Hepatocyte (in vitro differentiated cells): Measurements from ENCODE around the gene TMEM131L. TPM values are rescaled to one million over a fixed set of nuclear protein-coding genes. Genes with fewer than 3 reads are reported as not detected.

Experiments used
- DNase-seq: peaks from one replicate; pipeline ENCODE4 v3.0.0-alpha.2; 2016; ENCODE audit warnings: low spot score
- H2AFZ ChIP-seq: fragments of 200-600 bp; sonication (generic); 2 replicates; pipeline ENCODE4 v1.6.0; 2016; ENCODE audit warnings: antibody characterized with exemption, mild to moderate bottlenecking
- H3K27ac ChIP-seq: fragments of 200-600 bp; sonication (generic); 2 replicates; pipeline ENCODE4 v1.5.1; 2016; ENCODE audit warnings: mild to moderate bottlenecking
- H3K27me3 ChIP-seq: fragments of 200-600 bp; sonication (generic); 2 replicates; pipeline ENCODE4 v1.6.1; 2016
- H3K36me3 ChIP-seq: fragments of 200-600 bp; sonication (generic); replicated peaks from 2 replicates; pipeline ENCODE4 v1.5.1; 2016; ENCODE audit warnings: low read depth; ENCODE audit not compliant: insufficient read depth
- H3K4me1 ChIP-seq: fragments of 200-600 bp; sonication (generic); 2 replicates; pipeline ENCODE4 v1.5.1; 2016; ENCODE audit warnings: mild to moderate bottlenecking, moderate library complexity; ENCODE audit not compliant: insufficient read depth
- H3K4me2 ChIP-seq: fragments of 200-600 bp; sonication (generic); 2 replicates; pipeline ENCODE4 v1.6.0; 2016
- H3K4me3 ChIP-seq: fragments of 200-600 bp; sonication (generic); 2 replicates; pipeline ENCODE4 v1.5.1; 2016; ENCODE audit warnings: mild to moderate bottlenecking
- H3K79me2 ChIP-seq: fragments of 200-600 bp; sonication (generic); 2 replicates; pipeline ENCODE4 v1.6.0; 2017; ENCODE audit warnings: mild to moderate bottlenecking
- H3K9me2 ChIP-seq: fragments of 200-600 bp; sonication (generic); replicated peaks from 2 replicates; pipeline ENCODE4 v1.6.0; 2017; ENCODE audit warnings: mild to moderate bottlenecking; ENCODE audit not compliant: insufficient read depth
- H3K9me3 ChIP-seq: fragments of 200-600 bp; sonication (generic); 2 replicates; pipeline ENCODE4 v1.5.1; 2016; ENCODE audit warnings: low read depth, mild to moderate bottlenecking
- H4K20me1 ChIP-seq: fragments of 200-600 bp; sonication (generic); 2 replicates; pipeline ENCODE4 v1.6.0; 2016; ENCODE audit warnings: mild to moderate bottlenecking; ENCODE audit not compliant: insufficient read depth, poor library complexity, severe bottlenecking
- CTCF ChIP-seq: fragments of 200-600 bp; sonication (generic); IDR thresholded peaks from 2 replicates; pipeline ENCODE4 v1.5.1; 2016; ENCODE audit warnings: antibody characterized with exemption, mild to moderate bottlenecking; ENCODE audit not compliant: poor library complexity
- EZH2 ChIP-seq: fragments of 200-600 bp; sonication (generic); IDR thresholded peaks from 2 replicates; pipeline ENCODE4 v1.6.1; 2016; ENCODE audit warnings: antibody characterized with exemption, mild to moderate bottlenecking, borderline replicate concordance
- EZH2phosphoT487 ChIP-seq: fragments of 200-600 bp; sonication (generic); IDR thresholded peaks from one replicate; pipeline ENCODE4 v1.6.1; 2018; ENCODE audit warnings: antibody characterized with exemption, mild to moderate bottlenecking, low read depth, moderate library complexity; ENCODE audit not compliant: unreplicated experiment, severe bottlenecking
- WGBS: methylation state at CpG from one replicate; pipeline ENCODE4 v1.1.6; 2016; ENCODE audit warnings: low lambda C conversion rate; ENCODE audit errors: missing lambda C conversion rate; 5-methylcytosine and 5-hydroxymethylcytosine counted together
- polyA plus RNA-seq: library from polyadenylated mRNA; unstranded; fragments of >200 nt; fragmentation: Nextera tagmentation; extraction: Ambion mirVana; gene quantifications from 2 replicates; pipeline ENCODE4 v1.2.1, GENCODE V29; 2016
- total RNA-seq: library from RNA; depleted of rRNA; stranded (reverse); fragments of >200 nt; gene quantifications from 2 replicates; pipeline ENCODE4 v1.2.3, GENCODE V29; 2014

The TMEM131L gene
- total and polyA plus RNA-seq, 2 experiments from 2014 or later, result 6.3 to 10.5 TPM

- H3K79me2 ChIP-seq, result peaks cover 6% of the 10 kb centered on the region
- no peak overlapping the region for H3K4me3 ChIP-seq
- H3K4me1 ChIP-seq, result peaks cover 17% of the 10 kb centered on the region
Measured at GRCh38 chr4:153489856-153490558, 23.8 kb downstream of the TMEM131L start.

GRCh38 chr4:153490985-153491483 lies 24.9 kb downstream of the TMEM131L start:
- WGBS, result 72% methylated on average over 8 of the region's 8 CpGs
- H3K4me1 ChIP-seq, result peaks cover 17% of the 10 kb centered on the region

More at GRCh38 chr4:153489856-153490558, 23.8 kb downstream of the TMEM131L start:
- Histone ChIP-seq H4K20me1 (no peaks in the 10 kb centered on the region), H3K9me3 (no peaks in the 10 kb centered on the region), H3K36me3 (no peaks in the 10 kb centered on the region), H3K9me2 (no peaks in the 10 kb centered on the region), H3K27me3 (no peaks in the 10 kb centered on the region), H3K27ac (no peak overlapping the region), H2AFZ (no peak overlapping the region), H3K4me2 (no peak overlapping the region)
- no peak for TF ChIP-seq EZH2
- TF ChIP-seq CTCF, result no peak
- TF ChIP-seq EZH2phosphoT487, result no peak
- no peak for DNase-seq
- WGBS, result 88% methylated on average over 7 of the region's 7 CpGs

GRCh38 chr4:153494562-153494961 lies 28.4 kb downstream of the TMEM131L start:
- peaks cover 9% of the 10 kb centered on the region for H3K79me2 ChIP-seq
- no peak overlapping the region for H3K4me2 ChIP-seq
- DNase-seq, result no peak
- no peaks in the 10 kb centered on the region for H3K36me3 ChIP-seq
- 81% methylated on average over 10 of the region's 10 CpGs for WGBS
- no peak overlapping the region for H2AFZ ChIP-seq
- H4K20me1 ChIP-seq, result no peaks in the 10 kb centered on the region
- peaks cover 22% of the 10 kb centered on the region for H3K4me1 ChIP-seq
- H3K27ac ChIP-seq, result no peak overlapping the region
- no peaks in the 10 kb centered on the region for H3K9me3 ChIP-seq
- no peaks in the 10 kb centered on the region for H3K27me3 ChIP-seq
- no peak overlapping the region for H3K4me3 ChIP-seq
- H3K9me2 ChIP-seq, result no peaks in the 10 kb centered on the region
- no peak for TF ChIP-seq CTCF
- TF ChIP-seq EZH2phosphoT487, result no peak
- TF ChIP-seq EZH2, result no peak

More at GRCh38 chr4:153490985-153491483, 24.9 kb downstream of the TMEM131L start:
- Histone ChIP-seq H3K36me3 (no peaks in the 10 kb centered on the region), H3K27me3 (no peaks in the 10 kb centered on the region), H3K79me2 (peaks cover 6% of the 10 kb centered on the region), H3K9me2 (no peaks in the 10 kb centered on the region), H3K4me3 (no peak overlapping the region), H3K9me3 (no peaks in the 10 kb centered on the region), H3K4me2 (no peak overlapping the region), H3K27ac (no peak overlapping the region), H4K20me1 (no peaks in the 10 kb centered on the region), H2AFZ (no peak overlapping the region)
- TF ChIP-seq CTCF (no peak), EZH2 (no peak), EZH2phosphoT487 (no peak)
- no peak for DNase-seq
